NCI-H2196 (cell line): Measurements from ENCODE around the gene SLC35B4.
"Not testable (repeated sequence)": the region's sequence is repeated elsewhere in the genome, so short reads cannot be mapped to it uniquely, and the experiment has no call there.

ENCODE experiments used
- DNase-seq: peaks from one replicate; lab custom pipeline; 2025; ENCODE audit not compliant: unreplicated experiment; lab: John Stamatoyannopoulos, UW

SLC35B4 gene

DNA sequence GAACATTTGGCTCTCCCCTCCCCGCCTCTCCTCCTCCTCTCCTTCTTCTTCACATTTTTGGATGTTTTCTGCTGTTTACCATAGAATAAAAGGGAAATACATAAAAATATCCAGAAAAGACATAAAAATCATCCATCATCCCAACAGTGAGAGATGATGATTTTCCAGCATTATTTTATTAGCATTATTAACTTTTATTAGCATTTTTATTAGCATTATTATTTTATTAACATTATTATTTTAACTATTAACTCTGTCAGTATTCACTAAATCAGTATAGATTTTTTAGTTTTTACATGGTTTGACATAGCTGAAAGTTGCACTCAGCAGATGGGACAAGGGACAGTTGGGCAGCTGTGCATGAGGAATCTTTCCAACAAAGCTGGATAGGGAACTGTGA is 16.2 kb upstream of the SLC35B4 start:
- no peak for DNase-seq

DNA sequence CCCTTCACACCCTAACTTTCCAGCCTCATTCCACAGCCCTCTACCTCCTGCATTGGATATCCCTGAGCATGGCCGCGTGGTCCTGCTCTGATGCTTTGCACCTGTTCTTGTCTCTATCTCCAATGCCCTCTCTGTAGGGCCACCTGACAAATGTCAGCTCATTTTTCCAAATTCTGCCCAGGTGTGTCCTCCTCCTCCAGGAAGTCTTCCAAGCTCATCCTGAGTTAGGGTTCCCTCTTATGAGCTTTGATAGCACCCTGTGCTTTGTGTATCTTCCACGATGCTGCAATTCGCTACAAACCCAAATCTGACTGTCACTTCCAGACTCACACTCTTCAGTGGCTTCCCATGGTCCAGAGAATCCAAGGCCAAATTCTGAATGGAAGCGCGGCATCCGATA is 14.7 kb upstream of the SLC35B4 start:
- DNase-seq = no peak

DNA sequence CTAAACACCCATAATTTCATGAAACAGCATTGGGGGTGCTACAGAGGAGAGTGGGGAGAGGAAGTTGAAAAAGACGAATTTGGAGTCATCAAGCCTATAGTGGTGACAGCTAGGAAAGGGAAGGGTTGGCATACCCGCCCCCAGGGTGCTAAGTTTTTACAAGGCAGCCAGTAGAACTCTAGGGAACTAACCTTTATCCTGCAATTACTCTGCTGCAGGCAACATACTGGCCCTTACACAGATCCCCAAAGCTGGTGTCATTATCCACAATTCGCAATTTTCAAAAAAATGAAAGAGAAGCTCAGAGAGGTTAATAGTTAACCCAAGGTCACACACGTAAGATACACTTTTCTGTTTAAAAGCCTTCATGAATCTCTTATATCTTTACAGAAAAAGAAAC is 14.2 kb upstream of the SLC35B4 start:
- DNase-seq = no peak

DNA sequence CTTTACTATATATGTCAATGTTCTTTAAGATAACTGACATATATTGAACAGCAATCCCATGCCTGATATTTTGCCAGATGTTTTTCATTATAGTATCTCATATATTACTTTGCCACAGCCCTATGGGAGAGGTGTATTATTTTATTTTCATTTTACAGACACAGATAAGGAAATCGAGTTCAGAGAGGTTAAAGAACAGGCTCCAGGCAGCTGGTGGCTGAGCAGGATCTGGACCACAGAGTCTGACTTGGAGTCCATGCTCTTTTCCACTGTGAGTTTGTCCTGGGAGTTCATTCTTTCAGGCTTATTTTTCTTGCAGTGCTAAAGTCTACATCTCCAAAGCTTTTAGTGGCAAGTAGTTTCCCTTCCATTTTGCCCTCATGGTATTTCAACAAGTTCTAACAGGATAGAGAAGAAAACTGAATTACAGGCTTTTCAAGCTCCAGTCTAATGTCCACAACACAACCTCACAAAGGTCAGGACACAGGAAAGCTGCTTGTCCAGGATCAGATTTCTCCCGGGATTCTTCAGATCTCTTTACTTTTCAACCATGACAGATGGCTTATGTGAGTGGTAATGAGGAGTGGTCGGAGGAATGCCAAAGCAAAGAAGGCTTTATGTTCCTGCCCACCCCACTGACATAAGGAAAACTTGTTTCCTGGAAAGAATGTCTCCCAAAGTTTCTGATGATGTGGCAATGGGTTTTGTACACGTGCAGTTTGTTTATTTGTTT is 13.1 kb upstream of the SLC35B4 start:
- no peak for DNase-seq

DNA sequence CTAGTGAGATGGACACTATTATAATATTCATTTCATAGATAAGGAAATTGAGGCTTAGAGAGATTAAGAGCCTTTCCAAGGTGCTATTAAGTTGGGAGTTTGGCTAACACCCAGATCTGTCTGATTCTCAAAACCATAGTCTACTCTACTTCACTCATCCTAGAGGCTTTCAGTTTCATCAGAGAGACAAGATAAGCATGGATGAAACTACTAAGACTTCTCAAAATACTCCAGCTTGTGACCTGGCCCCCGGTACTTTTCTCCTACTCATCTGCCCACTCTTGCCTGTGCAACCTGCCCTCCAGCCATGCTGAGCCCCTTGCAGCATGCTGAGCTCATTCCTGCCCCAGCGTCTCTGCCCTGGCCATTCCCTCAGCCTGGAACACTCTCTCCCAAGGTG is 12.2 kb upstream of the SLC35B4 start:
- DNase-seq = no peak

DNA sequence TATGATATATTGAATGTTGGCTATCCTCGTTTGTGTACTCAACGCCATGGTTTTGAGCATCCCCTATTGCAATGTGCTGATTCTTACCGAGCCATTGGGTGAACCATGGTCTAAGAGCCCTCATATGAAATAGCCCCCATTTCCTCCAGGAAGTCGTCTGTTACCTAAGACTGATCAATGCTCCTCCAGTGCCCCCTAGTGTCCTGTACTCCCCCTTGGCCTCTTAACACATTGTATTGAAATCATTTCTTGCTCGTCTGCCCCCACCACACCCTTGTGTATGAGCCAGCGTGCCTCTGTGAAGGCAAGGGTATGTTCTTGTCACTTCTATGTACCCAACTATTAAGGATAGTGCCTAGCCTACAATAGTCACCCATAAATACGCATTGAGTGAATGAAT is 11.2 kb upstream of the SLC35B4 start:
- DNase-seq = no peak

DNA sequence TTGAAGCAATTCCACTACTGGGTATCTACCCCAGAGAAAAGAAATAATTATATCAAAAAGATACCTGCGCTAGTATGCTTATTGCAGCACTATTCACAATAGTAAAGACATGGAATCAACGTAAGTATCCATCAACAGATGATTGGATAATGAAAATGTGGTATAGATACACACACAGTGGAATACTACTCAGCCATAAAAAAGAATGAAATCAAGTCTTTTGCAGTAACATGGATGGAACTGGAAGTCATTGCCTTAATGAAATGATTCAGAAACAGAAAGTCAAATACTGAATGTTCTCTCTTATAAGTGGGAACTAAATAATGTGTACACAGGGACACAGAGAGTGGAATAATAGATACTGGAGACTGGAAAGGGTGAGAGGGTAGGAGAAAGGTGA is 7.4 kb upstream of the SLC35B4 start:
- no peak for DNase-seq

DNA sequence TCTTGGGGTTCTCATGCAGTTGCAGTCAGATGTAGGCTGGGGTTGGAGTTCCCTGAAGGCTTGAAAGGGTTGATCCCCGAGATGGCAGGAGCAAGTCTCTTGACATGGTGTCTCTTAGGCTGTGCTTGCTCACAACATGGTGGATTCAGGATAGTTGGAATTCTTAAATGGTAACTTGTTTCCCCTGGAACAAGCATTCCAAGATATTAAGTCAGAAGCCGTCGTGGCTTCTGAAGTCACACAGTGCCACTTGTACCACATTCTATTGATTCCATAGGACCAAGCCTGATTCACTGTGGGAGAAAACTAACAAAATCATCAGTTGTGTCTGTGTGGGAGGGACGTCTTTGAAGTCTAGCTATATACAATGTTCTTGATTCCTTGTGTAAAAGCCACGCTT is 3.5 kb upstream of the SLC35B4 start:
- no peak for DNase-seq

DNA sequence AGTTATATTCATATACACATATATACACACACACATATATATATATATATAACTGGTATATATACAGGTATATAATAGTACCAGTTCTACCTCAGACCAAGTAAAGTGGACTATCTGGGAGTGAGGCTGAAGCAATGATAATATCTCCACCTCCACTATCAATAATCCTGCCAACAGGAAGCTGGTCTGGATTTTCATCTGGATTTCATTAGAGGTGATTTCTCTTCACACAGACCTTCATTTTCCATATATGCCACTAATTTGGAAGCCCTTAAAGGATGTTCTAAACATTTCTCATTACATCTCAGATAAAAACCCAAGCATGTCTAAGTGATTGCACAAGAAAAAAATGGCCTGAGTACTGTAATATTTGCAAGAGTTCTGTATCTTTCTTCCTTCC is 1.7 kb upstream of the SLC35B4 start:
- no peak for DNase-seq

DNA sequence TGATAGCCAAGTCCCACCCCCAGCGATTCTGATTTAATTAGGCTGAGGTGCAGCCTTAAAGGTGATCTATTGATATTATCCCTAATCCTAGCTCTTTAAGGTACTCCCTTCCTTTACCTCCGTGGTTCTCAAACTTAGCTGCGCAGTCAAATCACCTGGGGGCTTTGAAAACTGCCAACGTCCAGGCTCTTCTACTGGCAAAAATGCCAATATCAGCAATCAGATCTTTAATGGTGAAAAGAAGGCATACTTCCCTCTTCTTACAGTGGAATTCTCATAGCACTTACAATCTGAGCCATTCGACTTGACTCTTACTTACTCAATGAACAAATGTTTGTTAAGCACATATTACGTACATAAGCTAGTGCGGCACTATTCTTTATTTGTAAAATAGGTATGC is 704 bp upstream of the SLC35B4 start:
- DNase-seq = no peak

DNA sequence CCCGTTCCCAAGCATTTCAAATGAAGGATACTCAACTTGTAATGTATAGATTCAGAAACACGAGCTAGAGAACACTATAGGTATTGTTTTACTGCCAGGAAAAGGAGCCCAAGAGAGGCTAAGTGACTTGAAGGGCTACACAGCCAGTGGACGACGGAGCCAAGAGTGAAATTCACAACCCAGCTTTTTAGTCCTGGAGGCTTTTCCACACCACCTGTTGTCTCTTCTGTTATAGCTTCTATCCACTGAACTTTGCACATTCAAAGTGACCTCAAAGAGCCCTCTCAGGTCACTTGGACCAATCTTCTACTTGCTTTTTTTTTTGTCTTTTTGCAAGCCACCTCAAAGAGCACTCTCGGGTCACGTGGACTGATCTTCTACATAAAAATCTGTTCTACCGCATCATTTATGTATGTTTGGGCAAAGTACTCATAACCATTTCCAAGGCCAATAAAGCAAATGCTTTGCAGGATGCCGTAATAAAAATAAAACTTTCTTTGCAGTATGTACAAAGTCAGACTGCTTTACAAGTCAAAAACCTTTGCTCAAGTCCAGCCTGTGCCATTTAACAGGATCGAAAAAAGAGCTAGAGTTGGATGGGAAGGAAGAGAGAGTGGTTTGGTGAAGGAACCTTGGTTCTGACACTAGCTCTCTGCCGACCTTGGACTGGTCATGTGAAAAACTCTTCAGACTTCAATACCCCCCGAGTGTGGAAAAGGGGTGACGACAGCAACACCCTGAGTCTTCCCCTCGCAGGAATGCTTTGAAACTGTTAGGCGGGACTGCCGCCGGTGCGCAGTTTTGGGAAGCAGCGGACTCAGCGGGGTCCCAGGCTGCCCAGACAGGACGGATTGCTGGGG is 821 bp downstream of the SLC35B4 start:
- no peak for DNase-seq

DNA sequence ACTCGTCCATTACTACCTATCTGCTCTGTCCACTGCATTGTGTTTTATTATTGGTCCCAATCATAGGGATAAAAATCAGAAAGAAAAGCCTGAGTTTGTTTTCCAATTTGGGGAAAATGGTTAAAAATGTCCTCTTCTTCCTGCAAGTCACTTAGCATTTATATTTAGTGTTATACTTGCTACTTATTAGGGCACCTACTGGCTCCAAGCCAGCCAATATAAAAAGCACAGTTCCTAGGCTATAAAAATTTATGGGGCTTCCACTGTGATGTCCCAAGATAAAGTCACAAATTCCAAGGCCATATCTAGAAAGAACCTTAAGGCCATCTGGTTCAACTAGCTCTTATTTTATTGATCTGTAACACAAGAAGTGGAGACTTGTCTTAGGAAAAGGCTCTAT is 3.2 kb downstream of the SLC35B4 start:
- DNase-seq = no peak

DNA sequence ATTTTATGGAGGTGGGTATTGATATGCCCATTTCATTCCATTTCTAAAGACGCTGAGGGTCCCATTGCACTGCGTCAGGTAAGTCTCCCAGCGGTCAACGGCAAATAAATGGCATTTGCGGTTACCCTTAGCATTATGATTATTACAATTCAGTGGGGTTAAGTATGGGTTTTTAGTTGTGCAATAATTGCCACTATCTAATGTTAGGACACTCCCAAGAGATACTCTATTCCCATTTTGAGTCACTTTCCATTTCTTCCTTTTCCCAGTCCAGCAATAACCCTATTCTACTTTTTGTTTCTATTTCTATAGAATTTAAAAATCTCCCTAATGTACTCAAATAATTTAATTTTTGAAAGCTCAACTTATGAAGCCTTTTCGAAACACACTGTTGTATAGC is 4.0 kb downstream of the SLC35B4 start:
- DNase-seq = no peak

DNA sequence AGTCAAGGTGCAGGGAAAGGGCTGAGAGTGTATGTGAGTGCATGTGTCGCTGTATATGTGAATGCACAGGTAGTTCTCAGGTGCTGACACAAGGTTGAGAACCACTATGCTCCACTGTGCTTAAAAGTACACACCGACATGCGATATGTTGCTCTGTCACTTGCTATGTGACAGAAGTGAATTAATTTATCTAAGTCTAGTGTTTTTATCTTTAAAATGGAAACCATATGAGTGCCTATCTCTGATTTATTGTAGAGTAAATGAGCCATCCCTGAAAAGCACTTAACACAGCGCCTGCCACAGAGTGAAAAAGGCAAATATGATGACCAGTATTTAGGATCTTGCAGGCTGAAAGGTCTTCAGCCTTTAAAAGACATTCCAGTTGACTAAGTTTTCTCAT is 4.9 kb downstream of the SLC35B4 start:
- DNase-seq = no peak

DNA sequence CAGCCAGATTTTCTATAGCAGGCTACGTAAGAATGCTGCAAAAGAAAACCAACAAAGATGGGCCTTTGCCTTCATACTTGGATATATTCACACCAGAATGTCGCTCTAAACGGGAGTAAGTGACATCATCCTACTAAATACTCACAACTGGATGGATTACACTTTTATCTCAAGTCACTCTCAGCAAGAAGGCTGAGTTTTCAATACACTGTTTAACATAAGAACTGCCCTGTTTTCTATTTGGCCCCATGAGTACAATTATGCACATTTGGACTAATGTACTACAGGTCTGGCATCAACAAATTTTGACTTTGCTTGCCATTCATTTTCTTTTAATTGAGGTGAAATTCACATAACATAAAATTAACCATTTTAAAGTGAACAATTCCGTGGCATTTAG is 8.2 kb downstream of the SLC35B4 start:
- no peak for DNase-seq

DNA sequence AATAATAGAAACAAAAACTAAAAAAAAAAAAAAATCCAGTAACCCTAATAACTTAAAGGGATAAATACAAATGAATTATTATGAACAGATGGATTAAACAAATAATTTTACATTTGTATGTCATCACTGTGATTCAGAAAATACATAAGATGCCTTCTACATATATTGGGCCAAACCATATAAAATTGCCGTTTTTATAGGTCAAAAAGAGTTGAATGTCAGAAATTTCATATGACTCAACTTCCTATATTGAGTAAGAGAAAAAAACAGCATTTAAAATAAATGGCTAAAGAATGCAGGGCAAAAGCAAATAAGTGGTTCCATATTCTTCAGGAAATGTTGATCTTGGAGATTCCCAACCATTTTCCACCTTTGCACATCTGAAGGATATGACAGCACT is 9.4 kb downstream of the SLC35B4 start:
- DNase-seq = no peak

DNA sequence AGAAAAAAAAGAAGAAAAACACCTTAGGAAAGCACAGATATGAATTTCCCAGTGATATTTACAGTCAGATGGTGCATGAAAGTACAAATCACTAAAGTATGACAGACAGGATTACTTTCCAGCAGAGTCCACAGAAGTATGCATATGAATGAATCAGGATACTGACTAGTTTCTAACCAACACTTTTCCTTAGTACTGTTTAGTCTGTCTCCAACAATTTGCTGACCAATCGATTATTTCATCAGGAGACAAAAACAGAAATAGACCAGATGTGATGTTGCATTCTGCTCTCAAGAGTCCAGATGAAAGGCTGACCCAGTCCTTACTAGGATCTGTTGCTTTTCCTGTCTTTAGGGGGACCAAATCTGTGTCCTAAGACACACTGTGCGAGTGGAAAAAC is 14.6 kb downstream of the SLC35B4 start:
- DNase-seq = no peak

DNA sequence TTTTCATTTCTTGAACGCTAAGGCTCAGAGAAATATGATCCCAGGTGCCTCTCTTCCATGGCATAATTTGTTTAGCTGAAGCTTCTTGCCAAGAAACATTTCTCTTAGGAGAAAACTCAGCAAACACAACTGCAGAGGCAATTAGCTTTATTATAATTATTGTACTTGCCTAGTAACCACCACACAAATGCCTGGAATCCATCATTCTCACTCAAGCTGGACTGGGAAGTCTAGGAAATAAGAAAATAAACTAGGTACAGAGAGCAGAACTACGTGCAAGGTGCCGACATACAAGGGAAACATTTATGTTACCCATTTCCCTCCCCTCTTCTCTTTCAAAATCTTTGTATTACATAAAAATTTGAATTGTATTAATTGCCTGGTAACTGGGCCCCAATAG is 15.1 kb downstream of the SLC35B4 start:
- no peak for DNase-seq

DNA sequence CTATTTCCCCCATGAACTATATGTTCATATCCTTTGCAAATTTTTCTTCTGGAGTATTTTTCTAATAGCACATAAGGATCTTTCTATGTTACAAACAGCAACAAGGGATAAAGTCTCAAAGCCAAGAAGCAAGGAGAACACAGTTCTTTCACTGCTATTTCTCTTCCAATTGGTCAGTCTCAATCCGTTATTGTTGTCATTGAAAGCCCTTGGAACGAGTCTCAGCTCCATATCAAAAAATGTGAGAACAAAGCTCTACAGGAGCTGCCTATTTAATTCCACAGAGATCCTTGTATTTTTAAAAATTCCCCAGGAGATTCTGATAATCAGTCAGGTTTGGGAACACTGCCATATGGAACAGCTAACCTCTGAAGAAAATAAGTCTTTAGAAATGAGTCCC is 15.7 kb downstream of the SLC35B4 start:
- no peak for DNase-seq

DNA sequence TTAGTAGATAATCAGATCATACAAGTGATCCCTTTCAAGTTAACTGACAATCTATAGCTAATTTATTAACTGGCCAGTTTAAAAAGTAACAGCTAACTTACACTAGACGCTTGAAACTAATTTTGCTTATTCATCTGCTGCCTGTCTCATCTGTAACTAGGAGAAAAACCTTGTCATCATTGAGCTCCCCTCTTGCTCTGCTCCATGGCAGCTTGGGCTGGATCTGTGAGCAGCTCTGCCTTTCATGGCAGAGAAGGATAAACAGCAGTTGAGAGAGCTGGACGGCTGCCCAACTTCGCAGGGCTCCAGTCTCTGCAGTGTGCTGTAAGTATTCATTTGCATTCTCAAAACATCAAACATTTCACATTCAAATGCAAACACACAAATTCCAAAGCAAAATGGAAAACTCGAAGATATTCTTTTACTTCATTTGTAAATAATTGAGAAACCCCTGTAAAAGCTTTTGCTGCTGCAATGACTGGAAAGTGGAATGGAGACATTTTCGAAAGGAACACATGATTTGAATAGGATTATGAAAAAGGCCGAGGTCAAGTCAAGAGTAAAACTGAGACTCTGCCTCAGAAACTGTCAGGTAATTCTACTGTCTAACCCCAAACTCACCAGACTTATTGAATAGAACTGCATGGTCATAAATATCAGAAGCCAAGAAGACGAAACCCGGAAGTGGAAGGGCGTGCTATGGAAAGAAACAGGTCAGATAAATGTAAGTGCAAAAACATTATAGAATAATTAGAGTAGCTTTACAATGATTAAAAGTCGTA is 17.6 kb downstream of the SLC35B4 start:
- peak; percentile 38 for DNase-seq

DNA sequence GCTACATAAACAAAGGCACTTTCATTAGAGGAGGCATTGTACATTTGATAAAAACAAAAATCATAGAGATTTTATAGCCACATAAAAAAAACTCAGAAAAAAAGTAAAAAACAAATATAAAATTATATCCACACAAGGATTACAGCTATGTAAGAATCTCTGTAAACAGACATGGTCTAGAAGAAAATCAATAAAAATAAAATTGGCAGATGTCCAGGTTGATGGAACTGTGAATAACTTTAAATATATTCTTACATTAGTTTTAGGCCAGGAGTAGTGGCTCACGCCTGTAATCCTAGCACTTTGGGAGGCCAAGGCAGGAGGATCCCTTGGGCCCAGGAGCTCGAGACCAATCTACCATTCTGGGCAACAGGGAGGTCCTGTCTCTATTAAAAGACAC is 19.2 kb downstream of the SLC35B4 start:
- no peak for DNase-seq

DNA sequence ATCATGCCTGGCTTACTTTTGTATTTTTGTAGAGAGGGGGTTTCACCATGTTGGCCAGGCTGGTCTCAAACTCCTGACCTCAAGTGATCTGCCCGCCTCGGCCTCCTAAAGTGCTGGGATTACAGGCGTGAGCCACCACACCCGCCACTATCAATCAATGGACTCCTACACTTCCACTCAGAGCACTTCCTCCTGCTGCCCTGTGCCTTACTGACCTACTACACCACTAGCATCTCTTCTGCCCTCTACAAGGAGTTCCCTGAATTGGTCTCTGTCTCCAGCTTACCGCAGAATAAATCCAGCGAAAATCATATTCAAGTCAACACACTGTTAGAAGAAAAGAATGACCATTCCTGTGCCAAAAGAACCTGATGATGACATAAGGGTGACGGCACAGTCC is 20.7 kb downstream of the SLC35B4 start:
- DNase-seq = not testable (repeated sequence)
